ENCODE measurements around the gene ARL14EPL. TPM values are rescaled to one million over a fixed set of nuclear protein-coding genes. Genes with fewer than 3 reads are reported as not detected.

ARL14EPL gene
- total RNA-seq, 1 donor from 2014 or later: not detected

DNA sequence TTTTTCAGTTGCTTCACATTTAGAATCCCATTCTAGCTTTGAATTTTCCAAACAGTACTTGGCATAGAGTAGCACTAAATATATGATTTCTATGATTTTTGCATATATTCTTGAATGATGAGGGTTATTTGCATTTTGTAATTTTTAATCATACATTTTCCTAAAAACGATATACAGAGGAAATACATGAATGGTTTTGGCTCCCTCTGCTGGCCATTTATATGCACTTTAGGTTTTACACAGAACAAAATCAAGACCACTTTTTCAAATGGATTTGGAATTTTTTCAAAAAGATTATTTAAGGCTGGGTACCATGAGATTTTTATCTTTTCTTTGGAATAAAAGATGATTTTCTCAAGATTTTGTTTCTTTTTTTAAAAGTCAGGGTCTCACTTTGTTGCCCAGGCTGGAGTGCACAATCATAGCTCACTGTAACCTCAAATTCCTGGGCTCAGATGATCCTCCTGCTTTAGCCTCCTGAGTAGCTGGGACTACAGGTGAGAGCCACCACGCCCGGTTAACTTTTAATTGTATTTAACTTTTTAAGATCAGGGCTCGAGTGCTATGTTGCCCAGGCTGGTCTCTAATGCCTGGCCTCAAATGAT, 35.9 kb downstream of the ARL14EPL start:
- FAIRE-seq (peak; percentile 91), DNase-seq (ENCODE audit: low read depth) (peak; percentile 26)
- TF ChIP-seq, protein P1, sequence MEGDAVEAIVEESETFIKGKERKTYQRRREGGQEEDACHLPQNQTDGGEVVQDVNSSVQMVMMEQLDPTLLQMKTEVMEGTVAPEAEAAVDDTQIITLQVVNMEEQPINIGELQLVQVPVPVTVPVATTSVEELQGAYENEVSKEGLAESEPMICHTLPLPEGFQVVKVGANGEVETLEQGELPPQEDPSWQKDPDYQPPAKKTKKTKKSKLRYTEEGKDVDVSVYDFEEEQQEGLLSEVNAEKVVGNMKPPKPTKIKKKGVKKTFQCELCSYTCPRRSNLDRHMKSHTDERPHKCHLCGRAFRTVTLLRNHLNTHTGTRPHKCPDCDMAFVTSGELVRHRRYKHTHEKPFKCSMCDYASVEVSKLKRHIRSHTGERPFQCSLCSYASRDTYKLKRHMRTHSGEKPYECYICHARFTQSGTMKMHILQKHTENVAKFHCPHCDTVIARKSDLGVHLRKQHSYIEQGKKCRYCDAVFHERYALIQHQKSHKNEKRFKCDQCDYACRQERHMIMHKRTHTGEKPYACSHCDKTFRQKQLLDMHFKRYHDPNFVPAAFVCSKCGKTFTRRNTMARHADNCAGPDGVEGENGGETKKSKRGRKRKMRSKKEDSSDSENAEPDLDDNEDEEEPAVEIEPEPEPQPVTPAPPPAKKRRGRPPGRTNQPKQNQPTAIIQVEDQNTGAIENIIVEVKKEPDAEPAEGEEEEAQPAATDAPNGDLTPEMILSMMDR (IDR thresholded peaks at IDR 0.05; ENCODE audit: insufficient read depth, low read depth, low read length): peak; percentile 78
- no peak for TF ChIP-seq EZH2 (IDR thresholded peaks at IDR 0.05; ENCODE audit: insufficient read depth, low read length)
- H3K9me3 ChIP-seq (ENCODE audit: insufficient read depth, low read depth, low read length): no peaks in the 10 kb centered on the region
- Mint-ChIP-seq H3K4me1 (ENCODE audit: low read depth, unreplicated experiment) (no peaks in the 10 kb centered on the region), H3K4me3 (ENCODE audit: unreplicated experiment) (no peak overlapping the region), H3K27ac (ENCODE audit: unreplicated experiment) (no peak overlapping the region), H3K27me3 (ENCODE audit: low read depth, unreplicated experiment) (no peaks in the 10 kb centered on the region), H3K36me3 (ENCODE audit: low read depth, unreplicated experiment) (no peaks in the 10 kb centered on the region), H3K9me3 (ENCODE audit: unreplicated experiment) (no peaks in the 10 kb centered on the region)
- H3K4me2 ChIP-seq (ENCODE audit: low read length): no peak overlapping the region
- no peak overlapping the region for H3K4me3 ChIP-seq (ENCODE audit: insufficient read depth, low read depth, low read length)
- H2AFZ ChIP-seq (ENCODE audit: low read depth, low read length): no peak overlapping the region
- no peaks in the 10 kb centered on the region for H3K4me1 ChIP-seq (ENCODE audit: insufficient read depth, low read length)
- no peak overlapping the region for H3K9ac ChIP-seq (ENCODE audit: low read length)
- H4K20me1 ChIP-seq (ENCODE audit: insufficient read depth, low read length): no peaks in the 10 kb centered on the region
- no peak overlapping the region for H3K27ac ChIP-seq (ENCODE audit: low read depth, low read length)
- H3K36me3 ChIP-seq (ENCODE audit: insufficient read depth, low read length): no peaks in the 10 kb centered on the region
- peaks cover 2% of the 10 kb centered on the region for H3K27me3 ChIP-seq (ENCODE audit: insufficient read depth, low read length)
- no peaks in the 10 kb centered on the region for H3K79me2 ChIP-seq (ENCODE audit: insufficient read depth, low read length)

DNA sequence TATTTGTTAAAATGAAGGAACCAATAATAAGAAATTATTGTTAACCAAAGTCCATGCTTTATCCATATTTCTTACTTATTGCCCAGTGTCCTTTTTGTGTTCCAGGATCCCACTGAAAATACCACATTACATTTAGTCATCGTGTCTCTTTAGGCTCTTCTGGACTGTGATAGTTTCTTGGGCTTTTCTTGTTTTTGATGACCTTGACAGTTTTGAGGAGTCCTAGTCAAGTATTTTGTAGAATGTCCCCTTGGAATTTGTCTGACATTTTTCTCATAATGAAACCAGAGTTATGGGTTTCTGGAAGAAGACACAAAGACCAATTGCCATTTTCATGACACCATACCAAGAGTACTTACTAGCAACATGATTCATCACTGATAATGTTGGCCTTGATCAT, 38.9 kb downstream of the ARL14EPL start:
- Histone ChIP-seq H3K9ac (ENCODE audit: low read length) (no peak overlapping the region), H3K79me2 (ENCODE audit: insufficient read depth, low read length) (no peaks in the 10 kb centered on the region), H3K27me3 (ENCODE audit: insufficient read depth, low read length) (peaks cover 2% of the 10 kb centered on the region), H2AFZ (ENCODE audit: low read depth, low read length) (no peak overlapping the region), H3K27ac (ENCODE audit: low read depth, low read length) (no peak overlapping the region), H3K9me3 (ENCODE audit: insufficient read depth, low read depth, low read length) (no peaks in the 10 kb centered on the region), H3K36me3 (ENCODE audit: insufficient read depth, low read length) (no peaks in the 10 kb centered on the region), H3K4me1 (ENCODE audit: insufficient read depth, low read length) (no peaks in the 10 kb centered on the region), H3K4me2 (ENCODE audit: low read length) (no peak overlapping the region), H4K20me1 (ENCODE audit: insufficient read depth, low read length) (no peaks in the 10 kb centered on the region), H3K4me3 (ENCODE audit: insufficient read depth, low read depth, low read length) (no peak overlapping the region)
- no peak for TF ChIP-seq EZH2 (IDR thresholded peaks at IDR 0.05; ENCODE audit: insufficient read depth, low read length)
- TF ChIP-seq, protein P1 (IDR thresholded peaks at IDR 0.05; ENCODE audit: insufficient read depth, low read depth, low read length): no peak
- DNase-seq (ENCODE audit: low read depth): no peak
- Mint-ChIP-seq H3K36me3 (ENCODE audit: low read depth, unreplicated experiment) (no peaks in the 10 kb centered on the region), H3K27me3 (ENCODE audit: low read depth, unreplicated experiment) (no peaks in the 10 kb centered on the region), H3K4me1 (ENCODE audit: low read depth, unreplicated experiment) (no peaks in the 10 kb centered on the region), H3K27ac (ENCODE audit: unreplicated experiment) (no peak overlapping the region), H3K9me3 (ENCODE audit: unreplicated experiment) (no peaks in the 10 kb centered on the region), H3K4me3 (ENCODE audit: unreplicated experiment) (no peak overlapping the region)
- no peak for FAIRE-seq

DNA sequence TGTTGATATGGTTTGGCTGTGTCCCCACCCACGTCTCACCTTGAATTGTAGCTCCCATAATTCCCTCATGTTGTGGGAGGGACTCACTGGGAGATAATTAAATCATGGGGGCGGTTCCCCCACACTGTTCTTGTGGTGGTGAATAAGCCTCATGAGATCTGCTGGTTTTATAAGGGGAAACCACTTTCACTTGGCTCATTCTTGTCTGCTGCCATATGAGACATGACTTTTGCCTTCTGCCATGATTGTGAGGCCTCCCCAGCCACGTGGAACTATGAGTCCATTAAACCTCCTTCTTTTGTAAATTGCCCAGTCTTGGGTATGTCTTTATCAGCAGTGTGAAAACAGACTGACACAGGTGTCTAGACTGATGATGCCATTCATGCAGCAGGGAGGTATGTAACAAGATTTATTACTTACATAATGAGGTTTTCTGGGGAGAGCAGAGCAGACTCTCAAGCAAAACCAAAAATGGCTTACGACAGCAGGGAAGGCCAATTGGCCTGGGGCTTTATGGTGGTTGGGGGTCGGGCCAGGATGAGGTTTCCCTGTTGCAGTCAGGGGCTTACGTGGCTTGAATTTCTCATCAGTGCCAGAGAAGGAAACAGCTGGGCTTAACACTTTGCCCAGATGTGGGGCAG, 43.0 kb downstream of the ARL14EPL start:
- Mint-ChIP-seq H3K4me3 (ENCODE audit: unreplicated experiment) (no peak overlapping the region), H3K9me3 (ENCODE audit: unreplicated experiment) (no peaks in the 10 kb centered on the region), H3K36me3 (ENCODE audit: low read depth, unreplicated experiment) (peaks cover 3% of the 10 kb centered on the region), H3K4me1 (ENCODE audit: low read depth, unreplicated experiment) (no peaks in the 10 kb centered on the region), H3K27ac (ENCODE audit: unreplicated experiment) (no peak overlapping the region), H3K27me3 (ENCODE audit: low read depth, unreplicated experiment) (no peaks in the 10 kb centered on the region)
- no peaks in the 10 kb centered on the region for H3K9me3 ChIP-seq (ENCODE audit: insufficient read depth, low read depth, low read length)
- no peaks in the 10 kb centered on the region for H3K79me2 ChIP-seq (ENCODE audit: insufficient read depth, low read length)
- H2AFZ ChIP-seq (ENCODE audit: low read depth, low read length): no peak overlapping the region
- DNase-seq (ENCODE audit: low read depth): peak; percentile 8
- H3K9ac ChIP-seq (ENCODE audit: low read length): no peak overlapping the region
- H3K4me1 ChIP-seq (ENCODE audit: insufficient read depth, low read length): no peaks in the 10 kb centered on the region
- FAIRE-seq: no peak
- no peaks in the 10 kb centered on the region for H3K27me3 ChIP-seq (ENCODE audit: insufficient read depth, low read length)
- H3K4me3 ChIP-seq (ENCODE audit: insufficient read depth, low read depth, low read length): no peak overlapping the region
- TF ChIP-seq, protein P1 (IDR thresholded peaks at IDR 0.05; ENCODE audit: insufficient read depth, low read depth, low read length): no peak
- no peak overlapping the region for H3K27ac ChIP-seq (ENCODE audit: low read depth, low read length)
- no peak overlapping the region for H3K4me2 ChIP-seq (ENCODE audit: low read length)
- H4K20me1 ChIP-seq (ENCODE audit: insufficient read depth, low read length): no peaks in the 10 kb centered on the region
- no peaks in the 10 kb centered on the region for H3K36me3 ChIP-seq (ENCODE audit: insufficient read depth, low read length)
